HG02870 (cell line): ENCODE results near the gene BICD2.

ENCODE experiments used
- ATAC-seq: cut with Tn5 transposase; IDR thresholded peaks from one replicate; pipeline ENCODE4 v1.9.1; 2021; ENCODE audit warnings: mild to moderate bottlenecking, moderate library complexity; ENCODE audit not compliant: unreplicated experiment

BICD2 gene

DNA sequence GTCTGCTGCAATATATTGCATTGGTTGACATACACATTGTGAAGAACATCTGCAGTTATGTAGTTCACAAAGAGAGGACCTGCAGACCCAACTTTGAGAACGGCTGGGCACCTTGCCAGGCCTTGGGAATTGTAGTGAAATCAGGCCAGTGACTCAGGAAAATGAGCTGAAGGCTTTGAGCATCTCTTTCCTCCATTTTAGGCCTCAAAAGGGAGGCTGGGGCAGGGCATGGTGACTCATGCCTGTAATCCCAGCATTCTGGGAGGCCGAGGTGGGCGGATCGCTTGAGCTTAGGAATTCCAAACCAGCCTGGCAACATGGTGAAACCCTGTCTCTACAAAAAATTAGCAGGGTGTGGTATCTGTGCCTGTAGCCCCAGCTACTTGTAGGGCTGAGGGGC is 93.3 kb downstream of the BICD2 start:
- ATAC-seq = no peak

DNA sequence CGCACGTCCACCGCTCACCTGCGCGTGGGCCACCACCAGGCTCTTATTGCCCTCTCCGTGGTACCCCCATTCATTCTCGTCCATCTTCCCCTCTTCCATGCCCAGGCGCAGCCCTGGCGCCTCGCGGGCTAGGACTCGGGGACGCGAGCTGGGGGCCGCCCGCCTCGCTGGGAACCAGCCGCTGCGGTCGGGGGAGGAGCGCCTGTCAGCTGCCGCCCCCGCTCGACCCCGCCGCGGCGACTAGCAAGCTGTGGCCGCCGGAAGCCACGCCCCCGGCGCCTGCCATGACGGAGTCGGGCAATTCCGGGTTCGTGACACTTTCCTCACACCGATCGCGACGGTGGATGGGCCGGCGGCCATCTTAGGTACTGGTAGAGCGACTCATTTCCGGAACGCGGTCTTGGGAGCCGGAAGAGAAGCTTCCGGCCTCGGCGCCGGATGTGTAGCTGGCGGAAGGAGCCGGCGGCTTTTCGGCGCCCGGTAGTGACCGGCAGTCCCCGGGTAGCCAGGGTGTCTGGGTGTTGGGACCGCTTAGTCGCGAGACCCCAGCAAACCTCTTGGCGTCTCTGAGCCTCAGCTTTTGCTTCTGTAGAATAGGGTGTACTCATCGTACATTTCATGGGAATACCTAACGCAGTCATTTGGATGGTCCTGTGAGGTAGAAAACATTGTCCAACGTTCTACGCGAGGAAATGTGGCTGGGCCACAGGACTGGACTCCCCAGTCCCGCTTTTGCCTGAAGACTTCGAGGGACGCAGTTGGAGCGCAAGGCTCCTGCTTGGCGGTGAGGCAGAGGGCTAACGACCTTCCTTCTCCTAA is 94.5 kb downstream of the BICD2 start, which contains the start of gene IPPK:
Gene IPPK (minus strand): TSS at position 242 of the 819 bp plus-strand sequence. CDS start 143 bp downstream, at position 99.
- ATAC-seq = peak; percentile 91

GRCh38 chr9:92669527-92669889 is 95.1 kb downstream of the BICD2 start:
- no peak for ATAC-seq

- ATAC-seq = no peak
Observed at GRCh38 chr9:92668746-92669526, 95.7 kb downstream of the BICD2 start.

- no peak for ATAC-seq
Observed at GRCh38 chr9:92666912-92667532, 97.6 kb downstream of the BICD2 start.

- no peak for ATAC-seq
Observed at GRCh38 chr9:92666236-92666635, 98.4 kb downstream of the BICD2 start.

- no peak for ATAC-seq
Observed at GRCh38 chr9:92665836-92666235, 98.8 kb downstream of the BICD2 start.

DNA sequence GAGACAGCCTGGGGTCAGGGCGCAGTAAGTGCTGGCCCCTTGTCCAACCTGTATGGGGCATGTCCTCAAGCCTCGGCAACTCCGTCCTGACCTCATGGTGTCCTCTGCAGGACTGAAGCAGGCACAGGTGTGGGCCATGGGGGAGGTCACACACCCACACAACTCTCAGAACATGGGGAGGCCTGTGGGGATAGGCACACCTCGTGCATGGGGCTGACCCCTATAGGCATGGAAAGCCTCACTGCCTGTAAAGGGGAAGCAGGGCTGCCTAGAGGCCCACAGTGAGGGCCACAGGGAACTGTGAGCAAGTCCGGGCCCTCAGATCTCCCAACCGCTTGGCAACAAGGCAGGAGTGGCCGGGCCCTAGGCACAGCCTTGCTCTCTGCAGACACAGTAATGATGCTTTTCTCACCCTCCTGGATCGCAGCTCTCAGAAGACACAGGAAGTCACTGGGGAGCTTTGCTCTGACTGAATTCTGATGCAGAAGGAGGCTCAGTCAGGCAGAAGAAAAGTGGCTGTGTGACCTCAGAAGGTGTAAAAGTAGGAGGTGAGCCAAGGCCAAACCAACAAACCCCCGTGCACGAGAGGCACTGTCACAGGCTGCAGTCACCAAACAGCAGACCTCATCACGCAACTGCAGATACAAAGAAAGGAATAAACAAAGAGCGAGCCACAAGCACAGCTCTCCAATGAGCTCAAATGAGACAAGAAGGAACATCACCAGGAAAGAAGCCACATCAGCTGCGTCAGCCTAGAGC is 100.1 kb downstream of the BICD2 start:
- peak; percentile 51 for ATAC-seq

GRCh38 chr9:92663951-92664350 is 100.7 kb downstream of the BICD2 start:
- ATAC-seq = no peak

DNA sequence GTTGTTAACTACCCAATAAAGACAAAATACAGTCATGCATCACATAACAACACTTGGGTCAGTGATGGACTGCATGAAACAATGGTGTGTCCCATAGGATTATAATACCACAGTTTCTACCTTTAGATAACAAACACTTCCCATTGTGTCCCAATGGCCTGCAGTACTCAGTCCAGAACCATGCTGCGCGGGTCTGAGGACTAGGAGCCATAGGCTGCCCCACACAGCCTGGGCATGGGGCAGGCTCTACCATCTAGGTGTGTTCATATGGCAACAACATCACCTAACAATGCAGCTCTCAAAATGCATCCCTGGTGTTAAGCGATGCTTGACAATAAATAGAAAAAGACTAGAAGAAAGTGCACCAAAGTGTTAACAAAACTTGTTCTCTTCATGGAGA is 101.5 kb downstream of the BICD2 start:
- no peak for ATAC-seq

DNA sequence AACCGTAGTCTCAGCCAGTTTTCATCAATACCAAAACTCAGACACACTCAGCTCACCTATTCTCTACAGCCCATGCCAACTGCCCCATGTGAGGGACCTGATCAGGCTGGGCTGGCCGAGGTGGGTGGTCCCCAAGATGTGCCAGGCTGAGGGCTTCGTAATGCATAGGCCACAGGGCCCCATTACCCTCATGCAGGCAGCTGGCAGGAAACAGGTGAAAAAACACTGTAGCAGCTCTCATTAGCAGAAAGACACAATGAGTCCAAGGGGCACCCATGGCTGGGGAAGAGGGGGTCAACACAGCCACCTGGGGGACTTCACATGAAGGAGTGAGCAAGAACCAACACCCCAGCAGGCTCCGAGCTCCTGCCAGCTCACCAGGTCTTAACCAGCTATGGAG is 102.9 kb downstream of the BICD2 start:
- no peak for ATAC-seq
